ENCODE data around the gene DAP3.
"Not testable (repeated sequence)": the region's sequence is repeated elsewhere in the genome, so short reads cannot be mapped to it uniquely, and the experiment has no call there.

DAP3 gene

DNA sequence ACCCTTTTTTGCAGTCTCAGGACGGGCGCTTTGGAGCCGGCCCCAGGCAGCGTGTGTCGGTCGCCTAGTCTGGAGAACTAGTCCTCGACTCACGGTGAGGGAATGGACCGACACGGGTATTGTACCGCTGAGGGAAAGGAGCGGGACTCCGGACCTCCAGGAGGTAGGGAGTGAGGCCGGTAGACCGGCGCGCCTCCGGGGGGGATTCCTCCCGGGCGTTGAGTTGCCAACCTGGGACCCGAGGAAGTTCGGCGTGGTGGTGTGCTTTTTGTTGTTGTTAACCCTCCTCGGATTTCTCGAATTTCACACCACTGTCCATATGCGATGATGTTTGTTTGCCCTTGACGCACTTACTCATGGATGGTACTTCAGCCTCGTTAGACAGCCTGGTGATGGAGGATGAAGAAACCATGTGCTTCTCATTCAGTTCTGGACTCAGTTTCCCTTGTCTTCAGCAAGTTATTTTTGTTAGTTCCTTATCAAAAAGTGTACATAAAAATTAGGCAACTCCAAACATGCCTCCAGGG, at the start of gene DAP3:
TSS of gene DAP3 (plus strand) at position 11 of the 527 bp plus-strand sequence. CDS start 20,689 bp downstream, outside the sequence.
- DNase-seq = not testable (repeated sequence)

DNA sequence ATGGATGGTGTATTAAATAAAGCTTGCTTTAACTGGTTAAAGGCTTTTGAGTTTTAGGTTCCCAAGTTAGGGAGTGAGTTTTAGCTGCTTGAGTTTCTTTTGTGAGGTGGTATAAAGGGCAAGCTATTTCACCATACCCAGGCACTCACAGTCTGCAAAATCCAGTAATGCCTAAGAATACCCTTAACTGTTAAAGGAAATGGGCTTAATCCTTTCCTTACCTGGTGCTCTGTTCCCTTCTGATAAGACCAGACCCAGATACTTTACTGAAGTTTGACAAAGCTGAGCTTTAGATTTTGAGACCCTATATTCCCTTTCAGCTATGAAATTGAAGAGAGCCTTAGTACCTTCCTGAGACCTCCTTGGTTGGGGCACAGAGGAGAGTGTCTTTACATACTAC, 48.5 kb upstream of the DAP3 start:
- DNase-seq = no peak

DNA sequence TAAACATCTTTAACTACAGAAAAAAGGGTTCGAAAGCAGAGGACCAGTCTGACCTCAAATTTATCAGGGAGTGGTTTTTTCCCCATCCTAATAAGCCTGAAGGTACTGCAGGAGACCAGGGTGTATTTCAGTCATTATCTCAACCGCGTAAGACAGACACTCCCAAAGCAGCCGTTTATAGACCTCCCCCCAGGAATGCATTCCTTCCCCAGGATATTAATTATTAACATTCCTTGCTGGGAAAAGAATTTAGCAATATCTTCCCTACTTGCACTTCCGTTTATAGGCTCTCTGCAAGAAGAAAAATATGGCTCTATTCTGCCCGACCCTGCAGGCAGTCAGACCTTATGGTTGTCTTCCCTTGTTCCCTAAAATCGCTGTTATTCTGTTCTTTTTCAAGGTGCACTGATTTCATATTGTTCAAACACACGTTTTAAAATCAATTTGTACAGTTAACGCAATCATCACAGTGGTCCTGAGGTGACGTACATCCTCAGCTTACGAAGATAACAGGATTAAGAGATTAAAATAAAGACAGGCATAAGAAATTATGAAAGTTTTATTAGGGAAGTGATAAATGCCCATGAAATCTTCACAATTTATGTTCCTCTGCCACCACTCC, 46.2 kb upstream of the DAP3 start:
- not testable (repeated sequence) for DNase-seq

DNA sequence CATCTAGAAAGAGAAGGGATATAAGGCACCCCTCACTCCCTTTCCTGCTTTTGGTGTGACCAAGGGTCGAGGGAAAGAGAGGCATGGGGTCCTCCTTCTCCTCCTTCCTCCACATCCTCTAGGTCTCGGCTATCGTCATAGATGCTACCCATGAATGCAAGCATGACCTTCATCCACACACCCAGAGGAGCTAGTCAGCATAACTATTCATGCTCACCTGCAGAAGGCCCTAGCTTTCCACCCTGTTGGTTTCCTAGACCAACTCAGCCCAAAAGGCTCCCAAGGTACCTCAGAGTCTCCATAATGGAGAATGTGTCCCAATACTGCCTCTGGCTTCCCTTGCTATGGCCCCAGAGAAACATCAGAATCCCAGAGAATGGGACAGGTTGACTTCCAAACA, 45.7 kb upstream of the DAP3 start:
- no peak for DNase-seq

DNA sequence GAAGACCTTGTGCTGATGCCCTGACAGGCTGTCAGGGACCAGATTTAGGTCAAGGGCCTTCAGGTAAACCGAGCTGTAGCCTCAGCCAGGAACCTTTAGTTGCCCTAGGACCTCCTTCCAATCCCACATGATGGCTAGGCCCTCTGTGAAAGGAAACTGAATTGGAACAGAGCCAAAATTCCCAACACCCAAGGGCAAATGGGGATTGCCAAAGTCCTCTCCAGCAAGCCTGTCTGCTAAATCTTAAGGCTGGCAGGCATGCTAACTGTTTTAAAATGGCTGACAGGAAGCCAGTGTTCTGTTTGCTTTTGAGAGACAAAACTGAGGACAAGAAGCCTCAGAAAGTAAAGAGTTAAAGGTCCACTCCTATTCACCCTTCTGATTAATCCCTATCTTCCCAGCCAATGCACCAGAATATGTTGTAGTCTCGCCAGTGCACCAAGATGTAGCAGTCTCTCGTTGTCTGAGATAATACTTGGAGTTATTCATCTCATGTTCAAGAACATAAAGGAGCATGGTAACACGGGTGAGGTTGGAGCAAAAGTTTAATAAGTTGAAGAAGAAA, 43.8 kb upstream of the DAP3 start:
- no peak for DNase-seq

DNA sequence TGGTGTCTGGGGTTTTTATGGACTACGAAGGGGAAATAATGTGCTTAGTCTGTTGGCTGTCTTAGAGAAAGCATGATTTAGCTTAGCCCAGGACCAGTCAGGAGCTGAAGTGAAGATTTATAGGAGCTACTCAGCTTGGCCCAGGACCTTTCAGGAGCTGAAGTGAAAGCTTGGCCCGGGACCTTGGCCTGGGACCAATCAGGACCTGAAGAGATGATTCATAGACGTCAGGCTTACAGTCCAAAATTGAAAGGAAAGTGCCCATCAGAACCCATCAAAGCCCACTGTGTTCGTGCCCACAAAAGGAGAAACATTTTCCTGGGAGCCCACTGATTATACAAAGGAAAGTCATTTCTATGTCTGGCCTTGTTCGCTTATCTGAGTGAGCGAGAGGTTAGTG, 43.2 kb upstream of the DAP3 start:
- DNase-seq = no peak

DNA sequence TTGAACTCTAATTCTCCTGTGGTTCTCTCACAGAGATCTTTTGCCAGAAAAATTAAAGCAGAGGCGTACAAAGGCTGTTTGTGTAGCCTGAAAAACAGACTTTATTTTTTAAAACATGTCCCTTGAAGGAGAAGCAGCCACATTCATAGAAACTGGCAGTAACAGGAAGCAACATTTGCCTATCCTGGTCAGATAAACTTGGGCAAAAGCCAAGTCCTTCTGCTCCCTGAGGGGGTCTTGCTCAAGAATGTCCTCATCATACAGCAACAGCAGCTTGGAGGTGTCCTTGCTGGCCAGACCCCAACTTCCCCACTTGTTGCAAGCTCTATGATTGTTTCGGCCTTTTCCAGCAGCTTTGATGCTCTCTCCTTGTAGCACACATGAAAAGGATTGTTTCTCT, 42.6 kb upstream of the DAP3 start:
- no peak for DNase-seq

DNA sequence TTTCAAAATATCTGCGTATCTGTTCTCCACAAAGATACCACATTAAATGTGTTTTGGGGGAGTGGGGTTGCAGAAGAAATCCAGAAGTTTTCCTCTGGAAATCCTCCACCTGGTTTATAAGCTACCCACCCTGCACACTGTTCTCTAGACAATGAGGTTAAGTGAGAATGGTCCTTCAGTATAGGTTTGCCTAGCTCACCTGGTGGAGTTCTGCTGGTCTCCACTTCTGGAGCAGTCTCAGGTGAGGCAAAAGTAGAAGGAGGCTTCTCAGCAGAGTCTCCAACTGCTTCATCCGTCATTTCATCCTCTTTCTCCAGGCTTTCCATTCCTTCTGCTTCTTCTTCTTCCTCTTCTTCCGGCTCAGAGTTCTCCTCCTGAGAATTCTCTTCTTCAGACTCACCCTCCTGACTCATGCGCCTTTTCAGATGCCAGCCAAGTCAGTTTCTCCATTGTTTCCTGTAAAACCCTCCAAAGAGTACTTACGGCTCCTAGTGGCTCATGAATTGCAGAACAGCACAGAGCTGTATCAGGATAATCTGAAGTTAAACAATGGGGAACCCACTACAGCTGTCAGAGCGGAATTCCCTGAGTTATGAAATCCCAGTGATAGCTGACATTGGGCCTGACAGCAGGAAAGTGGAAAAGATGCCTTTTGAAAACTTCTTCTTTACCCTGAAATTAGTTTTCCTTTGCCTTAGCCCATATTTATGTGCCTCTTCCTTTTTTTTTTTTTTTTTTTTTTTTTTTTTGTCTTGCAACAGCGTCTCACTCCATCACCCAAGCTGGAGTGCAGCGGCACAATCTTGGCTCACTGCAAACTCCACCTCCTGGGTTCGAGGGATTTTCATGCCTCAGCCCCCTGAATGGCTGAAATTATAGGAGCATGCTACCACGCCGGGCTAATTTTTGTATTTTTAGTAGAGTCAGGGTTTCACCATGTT, 40.4 kb upstream of the DAP3 start:
- DNase-seq = no peak

DNA sequence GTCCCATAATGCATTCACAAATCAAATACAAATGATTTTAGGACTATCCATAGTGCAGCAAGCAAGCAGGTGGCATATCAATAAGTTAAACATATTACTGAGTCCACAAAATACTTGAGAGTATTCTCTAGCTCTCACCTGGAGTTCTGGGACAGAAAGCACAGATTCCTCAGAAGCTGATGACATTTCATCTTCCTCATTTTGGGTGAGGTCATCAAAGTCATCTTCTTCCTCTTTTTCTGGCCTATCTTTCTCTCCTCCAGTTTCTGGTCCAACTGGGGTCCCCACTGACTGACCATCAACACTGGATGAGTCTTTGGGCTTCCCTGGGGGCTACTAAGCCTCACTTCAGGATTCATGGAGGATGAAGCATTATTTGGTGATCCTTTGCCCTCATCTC, 39.2 kb upstream of the DAP3 start:
- no peak for DNase-seq

DNA sequence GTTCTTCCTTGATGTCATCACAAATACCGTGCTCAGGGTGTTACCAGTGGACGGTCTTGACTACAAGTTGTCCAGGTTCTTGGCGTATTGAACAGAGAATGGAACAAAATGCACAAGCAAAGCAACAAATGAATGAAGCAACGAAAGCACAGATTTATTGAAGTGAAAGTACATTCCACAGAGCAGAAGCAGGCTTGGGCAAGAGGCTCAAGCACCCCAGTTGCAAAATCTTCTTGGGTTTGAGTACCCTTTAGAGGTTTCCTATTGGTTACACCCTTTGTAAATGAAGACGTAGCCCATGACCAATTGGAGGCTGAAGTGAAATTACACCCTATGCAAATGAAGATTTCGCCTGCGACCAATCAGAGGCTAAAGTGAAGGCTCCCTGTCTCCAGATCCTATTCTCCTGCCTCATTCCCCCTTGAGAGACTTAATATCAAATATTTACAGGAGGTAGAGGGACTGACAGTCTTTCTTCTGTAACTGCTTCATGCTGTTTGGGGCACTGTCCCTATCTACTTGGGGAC, 38.6 kb upstream of the DAP3 start:
- DNase-seq = no peak

DNA sequence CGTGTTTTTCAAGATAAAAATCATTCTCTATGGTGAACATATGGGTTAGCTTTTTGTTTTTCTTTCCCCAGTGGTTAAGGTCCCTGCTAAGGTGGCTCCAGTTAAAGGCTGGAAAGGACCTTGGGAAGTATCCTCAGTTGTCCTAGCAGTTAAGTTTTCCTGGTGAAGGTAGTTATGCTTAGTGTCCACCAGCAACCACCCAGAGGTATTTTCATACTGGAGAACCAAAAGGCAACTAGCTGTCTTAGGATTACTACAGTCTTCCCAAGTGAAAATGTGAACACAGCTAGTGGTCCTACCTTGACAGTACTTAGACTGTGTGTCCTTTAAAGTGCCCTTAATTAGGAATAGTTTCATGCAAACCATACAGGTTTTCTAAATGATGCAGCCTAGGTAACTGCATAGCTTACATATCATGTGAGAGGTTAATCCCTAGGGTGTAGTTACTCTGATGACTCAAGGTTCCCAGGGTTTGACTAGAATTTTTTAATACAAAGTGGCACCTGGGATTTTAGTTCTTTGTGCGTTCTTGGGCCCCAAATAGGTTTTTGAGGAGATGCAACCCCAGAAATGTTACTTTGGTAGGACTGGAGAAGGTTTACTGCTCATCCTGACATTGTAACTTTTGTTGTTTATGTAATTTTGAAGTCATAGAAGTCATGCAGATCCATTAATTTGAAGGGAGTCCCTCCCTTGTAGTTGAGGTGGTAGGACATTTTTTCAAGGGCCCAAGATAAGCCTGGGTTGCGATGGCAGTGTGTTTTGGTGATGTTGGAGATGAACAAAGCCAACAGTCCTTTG, 36.8 kb upstream of the DAP3 start:
- DNase-seq = no peak

DNA sequence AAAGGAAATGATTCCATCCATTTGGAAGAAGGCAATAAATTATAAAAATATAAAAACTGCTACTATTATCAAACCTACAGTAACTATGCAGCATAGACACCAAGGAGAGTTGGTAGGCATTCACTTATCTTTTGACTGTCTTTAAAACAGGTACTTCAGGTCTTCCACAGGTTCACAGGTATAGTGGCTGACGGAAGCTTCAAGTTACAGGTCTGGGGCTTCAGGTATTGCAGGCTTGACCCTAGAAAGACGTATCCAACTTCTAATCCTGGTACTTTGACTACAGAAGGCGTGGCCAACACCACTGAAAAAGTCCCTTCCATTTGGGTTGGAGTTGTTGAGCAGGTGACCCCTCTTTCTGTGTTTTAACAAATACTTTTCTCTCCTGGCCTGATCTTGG, 35.9 kb upstream of the DAP3 start:
- no peak for DNase-seq

DNA sequence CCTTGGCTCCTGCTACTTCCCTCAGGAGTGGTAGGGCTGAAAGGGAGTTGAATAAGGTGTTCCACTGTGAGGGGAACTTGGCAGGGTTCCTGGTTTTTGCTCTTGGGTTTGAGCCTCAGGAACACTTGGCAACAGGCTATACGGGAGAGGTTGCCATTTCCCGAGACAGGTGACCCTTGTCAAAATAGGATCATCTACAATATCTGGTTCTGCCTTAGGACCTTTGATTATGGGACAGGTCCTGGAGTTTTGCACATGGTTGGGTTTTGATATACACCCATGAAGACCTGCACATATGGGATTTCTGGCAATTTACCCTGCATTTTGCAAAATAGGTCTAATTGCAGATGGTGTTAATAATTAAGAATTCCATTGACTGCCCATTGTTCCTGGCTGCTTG, 31.4 kb upstream of the DAP3 start:
- DNase-seq = no peak

DNA sequence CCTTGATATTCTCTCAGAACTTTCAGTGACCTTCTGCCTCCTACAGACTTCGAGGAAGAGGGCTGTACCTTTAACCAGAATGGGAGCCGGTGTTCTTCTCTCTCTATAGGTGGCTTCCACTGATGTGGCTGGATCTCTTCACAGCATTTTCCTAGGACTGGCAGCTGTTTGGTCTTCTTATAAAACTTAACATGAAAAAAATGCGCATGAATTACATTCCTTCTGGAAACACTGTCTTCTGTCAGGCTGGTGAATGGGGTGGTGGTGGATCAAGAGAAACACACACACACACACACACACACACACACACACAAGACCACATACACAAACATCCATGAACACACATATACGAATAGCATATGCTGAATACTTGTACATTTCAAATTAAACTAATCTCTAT, 27.7 kb upstream of the DAP3 start:
- DNase-seq = not testable (repeated sequence)

DNA sequence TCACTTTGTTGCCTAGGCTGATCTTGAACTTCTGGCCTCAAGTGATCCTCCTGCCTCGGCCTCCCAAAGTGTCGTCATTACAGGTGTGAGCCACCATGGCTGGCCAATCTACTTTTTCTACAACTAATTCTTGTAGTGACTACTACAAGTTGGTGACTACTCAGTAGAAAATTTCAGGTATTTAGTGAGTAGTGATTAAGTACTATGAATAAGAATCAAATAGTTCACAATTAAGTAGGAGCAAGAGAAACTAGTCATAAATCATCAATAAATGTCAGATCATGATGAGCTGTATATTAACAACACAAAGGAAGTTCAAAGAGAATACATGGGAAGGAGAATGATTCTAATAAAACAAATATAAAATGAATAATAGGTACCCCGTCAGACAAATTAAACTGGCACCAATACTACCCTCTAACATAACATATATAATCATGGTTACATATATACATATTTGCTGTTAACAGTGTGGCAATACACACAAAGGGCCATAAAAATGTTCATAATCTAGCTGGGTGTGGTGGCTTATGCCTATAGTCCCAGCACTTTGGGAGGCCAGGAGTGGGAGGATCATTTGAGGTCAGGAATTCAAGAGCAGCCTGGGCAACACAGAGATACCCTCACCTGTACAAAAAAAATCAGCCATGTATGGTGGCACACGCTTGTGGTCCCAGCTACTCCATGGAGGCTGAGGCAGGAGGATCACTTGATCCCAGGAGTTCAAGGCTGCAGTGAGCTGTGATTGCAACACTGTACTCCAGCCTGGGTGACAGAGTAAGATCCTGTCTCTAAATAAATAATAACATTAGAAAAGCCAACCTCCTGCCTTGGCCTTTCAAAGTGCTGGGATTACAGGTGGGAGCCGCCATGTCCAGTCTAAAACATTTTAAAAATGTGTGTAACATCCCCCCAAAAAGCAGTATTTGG, 19.4 kb upstream of the DAP3 start:
- DNase-seq = no peak

DNA sequence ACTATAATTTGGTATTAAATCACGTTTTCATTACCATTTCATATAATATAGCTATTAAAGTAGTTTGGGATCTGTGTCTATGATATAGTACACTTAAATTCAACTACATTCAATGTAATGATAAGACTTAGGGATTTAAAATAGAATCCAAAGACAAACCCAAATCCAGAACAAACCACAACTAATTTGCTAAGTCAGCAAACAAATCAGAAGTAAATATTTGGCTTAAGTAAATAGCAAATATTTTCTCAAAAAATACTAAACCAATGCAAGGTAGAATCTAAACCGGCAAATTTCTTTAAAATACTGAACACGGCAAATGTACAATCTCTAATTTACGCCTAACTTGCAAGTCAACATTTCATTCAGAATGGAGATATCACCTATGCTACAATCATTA, 17.1 kb upstream of the DAP3 start:
- DNase-seq = no peak

DNA sequence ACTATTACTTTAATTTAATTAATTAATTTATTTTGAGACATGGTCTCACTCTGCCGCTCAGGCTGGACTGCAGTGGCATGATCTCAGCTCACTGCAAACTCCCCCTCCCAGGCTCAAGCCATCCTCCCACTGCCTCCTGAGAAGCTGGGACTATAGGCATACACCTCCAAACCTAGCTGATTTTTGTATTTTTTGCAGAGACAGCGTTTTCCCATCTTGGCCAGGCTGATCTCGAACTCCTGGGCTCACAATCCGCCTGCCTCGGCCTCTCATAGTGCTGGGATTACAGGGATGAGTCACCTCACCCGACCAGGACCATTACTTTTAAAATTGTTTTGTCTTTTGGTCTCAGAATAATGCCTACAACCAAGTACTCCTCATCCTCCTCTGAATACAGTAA, 15.9 kb upstream of the DAP3 start:
- no peak for DNase-seq

DNA sequence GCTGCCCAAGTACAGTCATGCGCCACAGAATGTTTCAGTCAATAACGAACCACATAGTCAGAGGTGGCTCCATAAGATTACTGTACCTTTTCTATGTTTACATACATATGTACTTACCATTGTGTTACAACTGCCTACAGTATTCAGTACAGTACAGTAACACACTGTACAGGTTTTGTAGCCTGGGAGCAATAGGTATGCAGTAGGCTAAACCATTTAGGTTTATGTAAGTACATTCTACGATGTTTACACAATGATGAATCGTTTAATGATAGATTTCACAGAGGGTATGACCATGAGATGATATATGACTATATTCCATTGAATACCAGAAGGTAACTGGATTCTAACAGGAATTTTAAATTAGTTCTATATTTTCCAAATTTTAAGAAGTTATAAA, 10.9 kb upstream of the DAP3 start:
- DNase-seq = no peak

DNA sequence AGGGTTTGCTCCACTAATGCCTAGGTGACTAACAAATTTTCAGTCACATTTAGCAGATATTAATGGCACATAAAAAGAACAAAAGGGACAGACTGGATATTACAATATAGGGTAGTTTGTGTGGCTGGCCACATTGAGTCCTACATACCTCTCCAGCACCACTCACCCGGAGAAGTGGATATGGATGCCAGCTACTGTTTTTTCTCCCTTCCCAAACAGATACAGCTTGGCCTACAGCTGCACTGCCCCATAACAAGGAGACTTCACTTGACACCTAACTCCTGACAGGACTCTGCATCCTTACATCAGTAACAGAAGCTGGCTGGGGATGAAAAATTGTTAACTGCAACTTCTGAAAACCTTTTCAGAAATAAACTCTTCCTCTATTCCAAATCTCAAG, 9.9 kb upstream of the DAP3 start:
- not testable (repeated sequence) for DNase-seq

DNA sequence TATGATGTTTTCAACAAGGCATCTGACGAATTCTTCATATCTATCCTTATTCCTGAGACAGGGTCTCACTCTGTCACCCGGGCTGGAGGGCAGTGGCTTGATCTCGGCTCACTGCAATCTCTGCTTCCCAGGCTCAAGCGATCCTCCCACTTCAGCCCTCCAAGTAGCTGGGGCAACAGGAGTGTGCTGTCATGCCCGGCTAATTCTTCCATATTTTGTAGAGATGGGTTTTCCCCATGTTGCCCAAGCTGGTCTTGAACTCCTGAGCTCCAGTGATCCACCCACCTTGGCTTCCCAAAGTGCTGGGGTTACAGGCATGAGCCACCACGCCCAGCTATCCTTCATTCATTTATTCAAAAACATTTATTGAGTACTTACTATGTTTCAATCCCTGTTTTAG, 8.4 kb upstream of the DAP3 start:
- DNase-seq = no peak

DNA sequence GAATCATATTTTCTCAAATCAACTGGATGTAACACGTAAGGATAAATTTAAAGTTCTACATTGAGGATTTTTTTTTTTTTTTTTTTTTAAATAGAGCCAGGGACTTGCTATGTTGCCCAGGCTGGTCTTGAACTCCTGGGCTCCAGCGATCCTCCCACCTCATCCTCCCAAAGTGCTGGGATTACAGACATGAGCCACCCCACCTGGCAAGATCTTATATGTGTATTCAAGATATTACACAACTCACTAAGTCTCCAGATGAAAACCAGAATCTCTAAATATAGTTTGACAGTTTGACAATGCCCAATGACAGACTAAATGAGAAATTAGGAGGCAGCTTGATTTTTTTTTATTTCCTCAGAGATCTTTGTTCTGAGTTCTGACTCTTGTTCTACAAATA, 7.1 kb upstream of the DAP3 start:
- DNase-seq = no peak
